ENCODE measurements around the gene CTBP2.

CTBP2 gene

GRCh38 chr10:125203186-125203800 is 42.9 kb upstream of the CTBP2 start:
- no peaks in the 10 kb centered on the region for H3K36me3 ChIP-seq (ENCODE audit: control insufficient read depth, low read length)
- H3K27ac ChIP-seq (ENCODE audit: low read depth, low read length), result no peak overlapping the region
- H3K9me3 ChIP-seq (ENCODE audit: control insufficient read depth, insufficient read depth, low read length), result no peaks in the 10 kb centered on the region
- peaks cover 20% of the 10 kb centered on the region for H3K27me3 ChIP-seq (ENCODE audit: control insufficient read depth, low read length)
- no peaks in the 10 kb centered on the region for H3K4me1 ChIP-seq (ENCODE audit: control insufficient read depth, low read length)
- H3K4me2 ChIP-seq (ENCODE audit: low read length), result no peak overlapping the region
- no peaks in the 10 kb centered on the region for H3K9me2 ChIP-seq (replicated peaks; ENCODE audit: control insufficient read depth, low read length)
- H3K4me3 ChIP-seq (ENCODE audit: low read length), result no peak overlapping the region
- H3K79me2 ChIP-seq (ENCODE audit: control insufficient read depth, low read length), result no peaks in the 10 kb centered on the region
- no peaks in the 10 kb centered on the region for H4K20me1 ChIP-seq (ENCODE audit: control insufficient read depth, insufficient read depth, low read depth, low read length)
- TF ChIP-seq EZH2phosphoT487 (IDR thresholded peaks at IDR 0.05; ENCODE audit: borderline replicate concordance, low read length), result no peak
- no peaks in the 10 kb centered on the region for H3F3A ChIP-seq (ENCODE audit: control insufficient read depth, insufficient read depth)

GRCh38 chr10:125201791-125202622 is 41.6 kb upstream of the CTBP2 start:
- no peaks in the 10 kb centered on the region for H3K36me3 ChIP-seq (ENCODE audit: control insufficient read depth, low read length)
- H3K27ac ChIP-seq (ENCODE audit: low read depth, low read length), result no peak overlapping the region
- H3K9me3 ChIP-seq (ENCODE audit: control insufficient read depth, insufficient read depth, low read length), result no peaks in the 10 kb centered on the region
- H3K9me2 ChIP-seq (replicated peaks; ENCODE audit: control insufficient read depth, low read length), result no peaks in the 10 kb centered on the region
- no peak overlapping the region for H3K4me2 ChIP-seq (ENCODE audit: low read length)
- no peaks in the 10 kb centered on the region for H4K20me1 ChIP-seq (ENCODE audit: control insufficient read depth, insufficient read depth, low read depth, low read length)
- TF ChIP-seq CTCF (IDR thresholded peaks at IDR 0.05; ENCODE audit: low read depth, low read length, poor library complexity, severe bottlenecking), result no peak
- TF ChIP-seq EZH2phosphoT487 (IDR thresholded peaks at IDR 0.05; ENCODE audit: borderline replicate concordance, low read length), result no peak
- H3K79me2 ChIP-seq (ENCODE audit: control insufficient read depth, low read length), result no peaks in the 10 kb centered on the region
- no peak overlapping the region for H3K4me3 ChIP-seq (ENCODE audit: low read length)
- no peaks in the 10 kb centered on the region for H3K4me1 ChIP-seq (ENCODE audit: control insufficient read depth, low read length)
- H3F3A ChIP-seq (ENCODE audit: control insufficient read depth, insufficient read depth), result no peaks in the 10 kb centered on the region
- H3K27me3 ChIP-seq (ENCODE audit: control insufficient read depth, low read length), result peaks cover 20% of the 10 kb centered on the region

GRCh38 chr10:125201108-125201524 is 40.8 kb upstream of the CTBP2 start:
- Histone ChIP-seq H3K27ac (ENCODE audit: low read depth, low read length) (no peak overlapping the region), H3K9me3 (ENCODE audit: control insufficient read depth, insufficient read depth, low read length) (no peaks in the 10 kb centered on the region), H3K4me2 (ENCODE audit: low read length) (no peak overlapping the region), H3K9me2 (replicated peaks; ENCODE audit: control insufficient read depth, low read length) (no peaks in the 10 kb centered on the region), H3K27me3 (ENCODE audit: control insufficient read depth, low read length) (peaks cover 20% of the 10 kb centered on the region), H3F3A (ENCODE audit: control insufficient read depth, insufficient read depth) (no peaks in the 10 kb centered on the region), H3K36me3 (ENCODE audit: control insufficient read depth, low read length) (no peaks in the 10 kb centered on the region), H3K79me2 (ENCODE audit: control insufficient read depth, low read length) (no peaks in the 10 kb centered on the region), H3K4me1 (ENCODE audit: control insufficient read depth, low read length) (no peaks in the 10 kb centered on the region), H4K20me1 (ENCODE audit: control insufficient read depth, insufficient read depth, low read depth, low read length) (no peaks in the 10 kb centered on the region), H3K4me3 (ENCODE audit: low read length) (no peak overlapping the region)
- no peak for TF ChIP-seq EZH2phosphoT487 (IDR thresholded peaks at IDR 0.05; ENCODE audit: borderline replicate concordance, low read length)

- H3K4me1 ChIP-seq (ENCODE audit: control insufficient read depth, low read length), result no peaks in the 10 kb centered on the region
- no peak overlapping the region for H3K4me3 ChIP-seq (ENCODE audit: low read length)
- H3K9me3 ChIP-seq (ENCODE audit: control insufficient read depth, insufficient read depth, low read length), result no peaks in the 10 kb centered on the region
- H3K27me3 ChIP-seq (ENCODE audit: control insufficient read depth, low read length), result peaks cover 20% of the 10 kb centered on the region
- H3F3A ChIP-seq (ENCODE audit: control insufficient read depth, insufficient read depth), result no peaks in the 10 kb centered on the region
- no peak for TF ChIP-seq EZH2phosphoT487 (IDR thresholded peaks at IDR 0.05; ENCODE audit: borderline replicate concordance, low read length)
- TF ChIP-seq CTCF (IDR thresholded peaks at IDR 0.05; ENCODE audit: low read depth, low read length, poor library complexity, severe bottlenecking), result no peak
- no peaks in the 10 kb centered on the region for H4K20me1 ChIP-seq (ENCODE audit: control insufficient read depth, insufficient read depth, low read depth, low read length)
- H3K4me2 ChIP-seq (ENCODE audit: low read length), result no peak overlapping the region
- no peaks in the 10 kb centered on the region for H3K9me2 ChIP-seq (replicated peaks; ENCODE audit: control insufficient read depth, low read length)
- no peaks in the 10 kb centered on the region for H3K79me2 ChIP-seq (ENCODE audit: control insufficient read depth, low read length)
- H3K36me3 ChIP-seq (ENCODE audit: control insufficient read depth, low read length), result no peaks in the 10 kb centered on the region
- no peak overlapping the region for H3K27ac ChIP-seq (ENCODE audit: low read depth, low read length)
Measured at GRCh38 chr10:125200396-125200795, 40.0 kb upstream of the CTBP2 start.
